Peyer's patch (tissue), 4 donors: ENCODE measurements around the gene GPR84.

Source experiments
- POLR2A ChIP-seq, 2 donors: fragments of 450-650 bp; IDR thresholded peaks; one replicate each; pipeline ENCODE4 v1.5.1; 2017; ENCODE audit warnings: antibody characterized with exemption in 2 of 2, mild to moderate bottlenecking in 2 of 2, moderate library complexity in 2 of 2
- TF ChIP-seq, protein P1 (sequence below), 6 experiments: fragments of 450-650 bp in 4 of 6; fragments of 200-600 bp in 2 of 6; sonication (generic) in 1 of 6; IDR thresholded peaks; one replicate each; pipeline ENCODE4 v1.5.1; 2017 to 2019; ENCODE audit warnings: antibody characterized with exemption in 6 of 6, mild to moderate bottlenecking in 3 of 6, moderate library complexity in 1 of 6

- TF ChIP-seq, protein P1, sequence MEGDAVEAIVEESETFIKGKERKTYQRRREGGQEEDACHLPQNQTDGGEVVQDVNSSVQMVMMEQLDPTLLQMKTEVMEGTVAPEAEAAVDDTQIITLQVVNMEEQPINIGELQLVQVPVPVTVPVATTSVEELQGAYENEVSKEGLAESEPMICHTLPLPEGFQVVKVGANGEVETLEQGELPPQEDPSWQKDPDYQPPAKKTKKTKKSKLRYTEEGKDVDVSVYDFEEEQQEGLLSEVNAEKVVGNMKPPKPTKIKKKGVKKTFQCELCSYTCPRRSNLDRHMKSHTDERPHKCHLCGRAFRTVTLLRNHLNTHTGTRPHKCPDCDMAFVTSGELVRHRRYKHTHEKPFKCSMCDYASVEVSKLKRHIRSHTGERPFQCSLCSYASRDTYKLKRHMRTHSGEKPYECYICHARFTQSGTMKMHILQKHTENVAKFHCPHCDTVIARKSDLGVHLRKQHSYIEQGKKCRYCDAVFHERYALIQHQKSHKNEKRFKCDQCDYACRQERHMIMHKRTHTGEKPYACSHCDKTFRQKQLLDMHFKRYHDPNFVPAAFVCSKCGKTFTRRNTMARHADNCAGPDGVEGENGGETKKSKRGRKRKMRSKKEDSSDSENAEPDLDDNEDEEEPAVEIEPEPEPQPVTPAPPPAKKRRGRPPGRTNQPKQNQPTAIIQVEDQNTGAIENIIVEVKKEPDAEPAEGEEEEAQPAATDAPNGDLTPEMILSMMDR (IDR thresholded peaks at IDR 0.05): no peak
- TF ChIP-seq POLR2A (IDR thresholded peaks at IDR 0.05): no peak
Observed at GRCh38 chr12:54340846-54341245, 23.4 kb downstream of the GPR84 start.
